Left renal cortex interstitium (tissue), 4 donors: ENCODE data around the gene DDX31. TPM values are rescaled to one million over a fixed set of nuclear protein-coding genes. Genes with fewer than 3 reads are reported as not detected.

Source experiments
- DNase-seq, 4 donors: peaks; one replicate each; pipeline ENCODE4 v3.0.0-alpha.2; 2013; ENCODE audit warnings: low read depth in 4 of 4, low spot score in 2 of 4, missing footprints in 1 of 4
- polyA plus RNA-seq, 4 donors: library from polyadenylated mRNA; unstranded; fragments of 120-200 nt; gene quantifications; one replicate each; pipeline ENCODE4 v1.2.1, GENCODE V29; 2013; ENCODE audit not compliant: insufficient read length in 4 of 4

Gene DDX31
- polyA plus RNA-seq, 4 donors = 16.3 to 20.3 (median 16.8) TPM

DNA sequence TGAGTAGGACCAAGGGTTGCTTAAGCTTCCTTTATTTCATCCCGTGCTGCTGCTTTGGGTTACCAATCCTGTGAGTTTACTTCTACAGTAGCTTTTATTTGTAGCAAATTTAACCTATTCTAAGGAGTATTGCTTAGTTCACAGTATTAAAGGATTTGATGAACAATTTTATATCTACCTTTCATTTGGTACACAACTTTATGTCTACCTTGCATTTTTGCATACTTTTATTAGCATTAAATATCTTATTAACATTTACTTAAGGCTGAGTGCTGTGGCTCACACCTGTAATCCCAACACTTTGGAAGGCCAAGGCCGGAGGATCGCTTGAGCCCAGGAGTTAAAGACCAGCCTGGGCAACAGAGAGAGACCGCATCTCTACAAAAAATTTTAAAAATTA is 4.7 kb upstream of the DDX31 start:
- DNase-seq = no peak

GRCh38 chr9:132673355-132673754 is 3.6 kb upstream of the DDX31 start:
- DNase-seq = no peak

DNA sequence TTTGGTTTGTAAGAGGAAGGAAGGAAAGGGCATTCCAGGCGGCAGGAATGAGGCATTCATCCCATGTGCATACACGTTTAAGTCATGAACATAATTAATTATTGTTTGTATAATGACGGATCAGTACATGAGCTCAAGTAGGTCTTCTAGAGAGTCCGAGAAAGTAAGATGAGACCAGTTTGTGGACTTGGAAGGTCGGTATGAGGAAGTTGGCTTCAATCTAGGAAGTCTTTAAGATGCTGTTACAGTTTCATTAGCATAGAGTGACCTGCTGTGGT is 2.6 kb upstream of the DDX31 start:
- no peak for DNase-seq

GRCh38 chr9:132671620-132672412 is 2.0 kb upstream of the DDX31 start:
- no peak for DNase-seq

DNA sequence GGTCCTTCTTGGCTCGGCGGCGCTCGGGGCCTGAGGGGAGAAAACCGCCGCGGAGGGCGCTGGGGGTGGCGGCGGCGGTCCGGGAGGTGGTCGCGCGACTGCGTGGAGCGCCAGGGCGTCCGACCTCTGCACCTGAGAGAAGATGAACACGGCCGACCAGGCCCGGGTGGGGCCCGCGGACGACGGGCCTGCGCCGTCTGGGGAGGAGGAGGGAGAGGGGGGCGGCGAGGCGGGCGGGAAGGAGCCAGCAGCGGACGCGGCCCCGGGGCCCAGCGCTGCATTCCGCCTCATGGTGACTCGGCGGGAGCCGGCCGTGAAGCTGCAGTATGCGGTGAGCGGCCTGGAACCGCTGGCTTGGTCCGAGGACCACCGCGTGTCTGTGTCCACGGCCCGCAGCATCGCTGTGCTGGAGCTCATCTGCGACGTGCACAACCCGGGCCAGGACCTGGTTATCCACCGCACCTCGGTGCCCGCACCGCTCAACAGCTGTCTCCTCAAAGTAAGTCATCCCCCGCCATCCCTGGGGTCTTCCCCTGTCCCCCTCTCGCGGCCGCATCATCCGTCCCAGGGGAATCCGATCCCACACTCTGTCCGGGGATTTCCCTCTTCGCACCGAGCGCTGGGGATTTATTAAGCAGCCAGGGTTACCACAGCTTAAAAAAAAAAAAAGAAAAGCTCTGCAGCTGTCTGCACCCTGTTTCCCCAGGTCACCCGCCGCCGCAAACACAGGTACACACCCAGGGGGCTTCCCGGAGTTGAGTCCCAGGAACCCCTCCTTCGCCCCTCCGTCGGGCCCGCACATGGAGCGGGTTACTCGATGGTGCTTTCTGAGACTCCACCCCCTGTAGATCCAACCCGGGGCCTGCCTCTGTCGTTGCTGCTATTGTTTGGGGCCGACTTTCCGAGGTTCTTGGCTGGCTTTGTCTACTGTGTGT is 941 bp upstream of the DDX31 start, which contains the start of gene GTF3C4:
Gene GTF3C4 (plus strand): TSS at position 8 of the 935 bp plus-strand sequence. CDS start 135 bp downstream, at position 143.
- DNase-seq = no peak

- no peak for DNase-seq
These were observed 475 bp downstream of the DDX31 start for GRCh38 chr9:132669319-132669697.

- no peak for DNase-seq
These were observed 5.9 kb downstream of the DDX31 start for GRCh38 chr9:132663851-132664250.

GRCh38 chr9:132663117-132663516 is 6.7 kb downstream of the DDX31 start:
- DNase-seq = no peak

GRCh38 chr9:132662152-132662945 is 7.4 kb downstream of the DDX31 start:
- DNase-seq = no peak

DNA sequence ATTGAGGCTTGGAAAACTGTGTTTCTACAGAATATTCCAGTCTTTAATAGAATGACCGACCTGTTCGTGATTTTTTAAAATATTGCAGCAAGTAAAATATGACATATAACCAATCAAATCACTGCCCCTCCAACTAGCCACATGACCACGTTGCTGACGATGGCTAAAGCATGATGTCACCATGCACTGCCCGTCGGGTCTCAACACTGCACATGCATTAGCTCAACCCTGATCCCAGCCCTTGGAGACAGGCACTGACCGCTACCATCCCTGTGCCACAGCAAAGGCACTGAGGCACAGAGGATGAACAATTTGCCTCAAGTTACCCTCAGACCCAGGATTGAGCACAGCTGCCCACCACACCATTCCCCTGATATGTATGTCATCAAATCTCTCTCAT is 13.5 kb downstream of the DDX31 start:
- no peak for DNase-seq

DNA sequence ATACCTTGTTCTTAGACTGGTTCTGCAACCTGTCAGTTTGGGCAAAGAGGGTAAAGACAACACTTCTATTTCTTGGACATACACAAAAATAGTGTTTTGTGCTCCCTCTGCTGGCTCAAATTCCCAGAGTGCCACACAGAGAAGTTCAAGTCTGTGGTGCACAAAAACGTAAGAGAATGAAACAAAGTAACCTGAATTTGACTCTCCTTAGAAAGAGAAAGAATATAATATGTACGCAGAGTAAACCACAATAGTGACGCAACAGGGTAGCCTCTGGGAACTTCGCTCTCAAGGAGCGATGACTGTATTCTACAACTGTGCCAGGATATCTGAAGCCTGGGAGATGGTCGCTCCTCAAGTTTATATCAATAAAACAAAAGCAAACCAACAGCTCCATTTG is 18.5 kb downstream of the DDX31 start:
- DNase-seq = no peak

GRCh38 chr9:132648685-132649084 is 21.1 kb downstream of the DDX31 start:
- DNase-seq = no peak

DNA sequence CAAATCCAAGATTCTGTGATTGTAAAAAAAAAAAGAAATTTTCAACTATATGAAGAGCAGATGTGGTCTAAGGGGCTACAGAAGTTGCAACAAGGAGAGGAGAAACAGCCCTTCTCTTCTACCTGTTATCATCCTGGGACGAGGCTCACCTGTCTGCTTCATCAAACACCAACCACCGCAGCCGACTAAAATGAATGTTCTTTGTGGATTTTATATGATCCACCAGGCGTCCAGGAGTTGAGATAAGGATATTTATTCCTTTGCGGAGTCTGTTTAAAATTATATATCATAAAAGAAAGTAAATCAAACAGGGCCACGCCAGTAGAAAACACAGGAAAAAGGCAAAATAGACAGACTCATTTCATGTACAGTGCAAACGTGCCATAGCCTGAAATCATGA is 21.5 kb downstream of the DDX31 start:
- DNase-seq = no peak

- DNase-seq = no peak
These were observed 22.0 kb downstream of the DDX31 start for GRCh38 chr9:132647806-132648205.

DNA sequence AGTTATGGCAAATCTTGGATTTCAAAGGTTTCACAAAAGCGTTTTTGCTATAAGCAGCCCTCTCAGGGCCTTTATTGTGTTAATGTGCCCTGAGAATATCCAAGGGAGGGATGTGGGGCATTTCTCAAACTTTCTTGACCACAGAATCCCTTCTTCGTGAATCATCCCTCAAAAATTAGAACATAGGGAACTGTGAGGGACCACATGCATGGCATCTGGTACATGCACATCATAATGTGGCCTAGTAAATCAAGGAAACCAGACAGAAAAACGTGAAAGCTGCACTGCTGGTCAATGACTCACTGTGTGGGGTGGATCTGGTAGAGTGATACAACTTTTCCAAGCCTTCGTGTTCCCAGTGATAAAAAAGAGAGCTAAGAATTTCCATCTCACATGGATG is 22.4 kb downstream of the DDX31 start:
- DNase-seq = no peak

- no peak for DNase-seq
These were observed 23.1 kb downstream of the DDX31 start for GRCh38 chr9:132646726-132647125.

GRCh38 chr9:132645711-132646110 is 24.1 kb downstream of the DDX31 start:
- no peak for DNase-seq

DNA sequence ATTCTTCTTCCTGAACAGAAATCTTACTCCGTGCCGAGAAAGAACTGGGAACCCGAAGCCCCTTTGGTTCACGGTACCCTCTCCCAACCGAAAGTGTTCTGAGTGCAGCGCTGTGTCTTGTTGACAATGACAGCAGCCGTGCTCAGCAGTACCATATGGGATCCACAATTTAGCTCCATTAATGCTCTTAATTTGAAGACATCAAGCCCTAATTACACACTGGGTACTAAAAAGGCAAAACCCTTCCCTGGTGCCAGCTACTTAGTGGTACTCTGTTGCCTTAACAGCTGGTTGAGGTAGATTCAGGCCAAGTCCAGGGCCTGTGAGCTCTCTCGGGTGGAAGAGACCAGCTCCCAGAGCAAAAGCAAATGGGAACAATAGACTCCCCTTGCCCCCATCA is 24.5 kb downstream of the DDX31 start:
- DNase-seq = no peak

- no peak for DNase-seq
These were observed 25.5 kb downstream of the DDX31 start for GRCh38 chr9:132644251-132644650.

DNA sequence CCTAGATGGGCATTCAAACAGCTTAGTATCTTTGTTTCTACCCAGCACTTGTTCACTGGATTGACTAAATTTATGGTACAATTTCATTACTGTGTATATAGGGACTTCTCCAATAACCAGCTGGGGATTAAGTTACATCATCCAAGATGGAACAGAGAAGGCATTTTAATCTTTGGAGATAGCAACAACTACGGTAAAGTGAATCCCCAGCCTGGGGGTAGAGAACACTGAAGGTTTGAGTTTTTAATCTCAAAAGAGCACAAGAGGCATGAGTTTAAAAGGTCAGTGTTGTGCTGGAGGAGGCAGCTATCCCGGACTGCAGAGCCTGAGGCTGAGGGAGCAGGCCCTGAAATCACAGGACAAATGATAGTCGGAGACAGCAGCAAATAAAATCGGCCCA is 28.6 kb downstream of the DDX31 start:
- DNase-seq = no peak

DNA sequence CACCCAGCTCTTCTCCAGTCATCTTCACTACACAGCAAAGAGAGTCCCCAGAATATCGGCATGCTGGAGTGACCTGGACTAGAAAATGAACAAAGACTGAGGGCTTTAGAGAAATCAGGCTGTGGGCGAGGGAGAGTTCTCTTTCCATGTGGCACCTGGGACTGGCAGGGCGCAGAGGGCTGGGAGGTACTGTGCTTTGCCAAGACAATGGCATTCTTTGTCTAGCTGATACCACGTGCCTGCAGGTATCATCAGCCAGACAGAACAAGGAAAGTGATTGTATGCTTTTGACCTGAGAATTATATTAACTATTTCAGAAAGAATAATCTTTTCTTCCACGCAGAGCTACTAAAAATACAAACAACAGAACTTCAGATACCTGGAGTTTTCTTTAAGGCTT is 30.5 kb downstream of the DDX31 start:
- DNase-seq = no peak
